Upper lobe of left lung (tissue), 6 donors: ENCODE data around the gene MRFAP1. TPM values are rescaled to one million over a fixed set of nuclear protein-coding genes. Genes with fewer than 3 reads are reported as not detected.

Experiments used
- ATAC-seq, 2 donors: fragments of 200-7000 bp; cut with Tn5 transposase; one replicate each; pipeline ENCODE4 v1.9.1; 2022; ENCODE audit warnings: mild to moderate bottlenecking in 2 of 2, moderate library complexity in 2 of 2; ENCODE audit not compliant: low FRiP score in 2 of 2
- DNase-seq, 2 donors: peaks; one replicate each; pipeline ENCODE4 v3.0.0-alpha.2; 2019 to 2020
- H3K27ac ChIP-seq, 4 donors: fragments of 200-600 bp; sonication (generic); one replicate each; pipeline ENCODE4 v1.5.1; 2016 to 2019
- H3K27me3 ChIP-seq, 4 donors: fragments of 200-600 bp; sonication (generic); one replicate each; pipeline ENCODE4 v1.5.1; 2017 to 2019
- H3K36me3 ChIP-seq, 4 donors: fragments of 200-600 bp; sonication (generic); one replicate each; pipeline ENCODE4 v1.5.1; 2016 to 2019
- H3K4me1 ChIP-seq, 4 donors: fragments of 200-600 bp; sonication (generic); one replicate each; pipeline ENCODE4 v1.5.1; 2018 to 2019
- H3K4me3 ChIP-seq, 4 donors: fragments of 200-600 bp; sonication (generic); one replicate each; pipeline ENCODE4 v1.5.1; 2017 to 2019; ENCODE audit warnings: mild to moderate bottlenecking in 2 of 4, moderate library complexity in 1 of 4
- H3K9me3 ChIP-seq, 4 donors: fragments of 200-600 bp; sonication (generic); one replicate each; pipeline ENCODE4 v1.5.1; 2018 to 2019
- EP300 ChIP-seq, 4 donors: sonication (generic); formaldehyde crosslinking; IDR thresholded peaks; one replicate each; pipeline ENCODE4 v1.5.1; 2017; ENCODE audit warnings: antibody characterized with exemption in 4 of 4, control low read depth in 2 of 4
- POLR2A ChIP-seq, 4 donors: fragments of 450-650 bp; IDR thresholded peaks; one replicate each; pipeline ENCODE4 v1.5.1; 2016 to 2017; ENCODE audit warnings: antibody characterized with exemption in 4 of 4, mild to moderate bottlenecking in 2 of 4
- POLR2AphosphoS5 ChIP-seq, 2 donors: sonication (generic); formaldehyde crosslinking; IDR thresholded peaks; one replicate each; pipeline ENCODE4 v1.5.1; 2017; ENCODE audit warnings: antibody characterized with exemption in 2 of 2
- WGBS, 2 donors: methylation state at CpG; one replicate each; pipeline ENCODE4 v1.1.5; 2017 to 2018; 5-methylcytosine and 5-hydroxymethylcytosine counted together
- total RNA-seq, 6 donors: library from RNA; depleted of rRNA in 4 of 6; stranded (reverse); fragments of >200 nt in 4 of 6; gene quantifications; one replicate each; pipeline versions ENCODE4 v1.1.0 to v1.2.1, GENCODE V29; 2016 to 2021
- TF ChIP-seq, protein P1 (sequence below), 6 experiments: fragments of 450-650 bp in 4 of 6; fragments of 200-600 bp in 2 of 6; sonication (generic) in 2 of 6; IDR thresholded peaks; one replicate each; pipeline ENCODE4 v1.5.1; 2016 to 2019; ENCODE audit warnings: antibody characterized with exemption in 6 of 6
- donor health status: DM: no; HTN: no; CAD: no; lungs with moderate emphysema.
- donor health status: DM: no; HTN: yes; CAD: no; lungs with severe emphysema.

MRFAP1 gene
- total RNA-seq, 6 donors from 2014 or later: 129 to 256 (median 220) TPM

DNA sequence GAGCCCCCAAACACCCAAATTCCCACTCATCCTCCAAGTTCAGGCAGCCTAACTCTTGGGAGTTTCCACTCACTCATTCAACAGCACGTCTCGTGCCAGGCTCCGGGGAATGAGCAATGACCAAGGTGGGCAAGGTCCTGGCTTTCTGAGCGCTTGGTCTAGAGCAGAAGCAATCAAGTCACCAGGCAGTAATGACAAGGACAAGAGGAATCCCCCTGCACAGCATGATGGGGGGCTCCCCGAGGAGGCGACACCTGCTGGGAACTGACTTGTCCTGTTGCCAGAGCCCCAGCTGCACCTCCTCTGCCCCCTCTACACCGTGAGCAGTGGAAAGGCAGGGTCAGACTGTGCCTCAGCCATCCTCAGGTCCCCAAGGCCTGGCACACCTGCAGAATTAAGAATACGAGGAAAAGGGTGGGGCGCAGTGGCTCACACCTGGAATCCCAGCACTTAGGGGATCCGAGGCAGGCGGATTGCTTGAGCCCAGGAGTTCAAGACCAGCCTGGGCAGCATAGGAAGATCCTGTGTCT, 25.7 kb upstream of the MRFAP1 start:
- Histone ChIP-seq H3K27ac (no peak overlapping the region), H3K36me3 (peaks cover 12 to 92% (median 76%) of the 10 kb centered on the region in 4 donors), H3K4me3 (no peak overlapping the region), H3K4me1 (no peaks in the 10 kb centered on the region), H3K9me3 (no peaks in the 10 kb centered on the region), H3K27me3 (no peaks in the 10 kb centered on the region)
- WGBS, 2 donors: 85 to 96% methylated on average over 5 to 11 of the region's 11 CpGs
- DNase-seq (no peak), ATAC-seq (no peak)
- TF ChIP-seq, protein P1, sequence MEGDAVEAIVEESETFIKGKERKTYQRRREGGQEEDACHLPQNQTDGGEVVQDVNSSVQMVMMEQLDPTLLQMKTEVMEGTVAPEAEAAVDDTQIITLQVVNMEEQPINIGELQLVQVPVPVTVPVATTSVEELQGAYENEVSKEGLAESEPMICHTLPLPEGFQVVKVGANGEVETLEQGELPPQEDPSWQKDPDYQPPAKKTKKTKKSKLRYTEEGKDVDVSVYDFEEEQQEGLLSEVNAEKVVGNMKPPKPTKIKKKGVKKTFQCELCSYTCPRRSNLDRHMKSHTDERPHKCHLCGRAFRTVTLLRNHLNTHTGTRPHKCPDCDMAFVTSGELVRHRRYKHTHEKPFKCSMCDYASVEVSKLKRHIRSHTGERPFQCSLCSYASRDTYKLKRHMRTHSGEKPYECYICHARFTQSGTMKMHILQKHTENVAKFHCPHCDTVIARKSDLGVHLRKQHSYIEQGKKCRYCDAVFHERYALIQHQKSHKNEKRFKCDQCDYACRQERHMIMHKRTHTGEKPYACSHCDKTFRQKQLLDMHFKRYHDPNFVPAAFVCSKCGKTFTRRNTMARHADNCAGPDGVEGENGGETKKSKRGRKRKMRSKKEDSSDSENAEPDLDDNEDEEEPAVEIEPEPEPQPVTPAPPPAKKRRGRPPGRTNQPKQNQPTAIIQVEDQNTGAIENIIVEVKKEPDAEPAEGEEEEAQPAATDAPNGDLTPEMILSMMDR (IDR thresholded peaks at IDR 0.05): no peak
- TF ChIP-seq POLR2AphosphoS5 (IDR thresholded peaks at IDR 0.05): no peak
- TF ChIP-seq EP300 (IDR thresholded peaks at IDR 0.05): no peak
- no peak for TF ChIP-seq POLR2A (IDR thresholded peaks at IDR 0.05)

DNA sequence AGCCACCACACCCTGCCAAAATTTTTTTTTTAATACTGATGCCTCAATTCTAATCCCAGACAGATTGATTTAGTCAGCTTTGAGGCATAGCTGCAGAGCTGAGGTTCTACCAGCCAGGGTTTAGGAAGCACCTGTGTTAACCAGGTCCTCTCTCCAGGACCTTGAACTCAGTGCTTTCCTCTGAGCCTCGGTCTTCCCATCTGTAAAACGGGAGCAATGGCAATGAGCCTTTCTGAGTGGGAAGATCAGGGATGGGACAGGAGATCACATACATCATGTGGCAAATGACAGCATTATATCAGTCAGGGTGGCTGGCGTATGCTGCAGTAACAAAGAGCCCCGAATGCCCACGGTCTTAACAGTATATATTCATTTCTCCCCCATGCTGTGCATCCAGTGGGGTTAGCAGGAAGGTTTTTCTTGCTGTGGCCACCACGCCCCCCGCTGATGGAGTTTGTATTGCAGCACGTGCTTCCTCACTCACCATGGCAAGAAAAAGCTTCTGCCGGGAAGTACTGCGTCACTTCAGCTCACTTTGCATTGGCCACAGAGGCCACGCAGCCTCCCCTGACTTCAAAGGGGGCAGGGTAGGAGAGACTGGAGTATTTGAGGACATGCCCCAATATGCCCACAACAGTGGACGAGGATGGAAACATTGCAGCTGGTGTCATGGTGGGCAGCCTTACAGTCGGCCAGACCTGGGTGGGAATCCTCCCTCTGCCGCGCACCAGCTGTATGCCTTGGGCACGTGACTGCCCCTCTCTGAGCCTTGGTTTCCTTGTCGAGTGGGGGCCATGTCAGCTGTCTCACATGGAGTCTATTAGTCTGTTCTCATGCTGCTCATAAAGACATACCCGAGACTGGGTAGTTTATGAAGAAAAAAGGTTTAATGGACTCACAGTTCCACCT, 24.1 kb upstream of the MRFAP1 start:
- no peaks in the 10 kb centered on the region for H3K9me3 ChIP-seq
- peaks cover 5 to 83% (median 66%) of the 10 kb centered on the region in 4 donors for H3K36me3 ChIP-seq
- no peak overlapping the region for H3K4me3 ChIP-seq
- no peaks in the 10 kb centered on the region for H3K4me1 ChIP-seq
- WGBS, 2 donors: 95 to 98% methylated on average over 12 to 18 of the region's 18 CpGs
- DNase-seq: no peak
- TF ChIP-seq, protein P1 (IDR thresholded peaks at IDR 0.05): no peak
- TF ChIP-seq POLR2AphosphoS5 (IDR thresholded peaks at IDR 0.05) (no peak), EP300 (IDR thresholded peaks at IDR 0.05) (no peak), POLR2A (IDR thresholded peaks at IDR 0.05) (no peak)
- no peak for ATAC-seq
- H3K27ac ChIP-seq: no peak overlapping the region
- no peaks in the 10 kb centered on the region for H3K27me3 ChIP-seq

GRCh38 chr4:6617246-6617645, 23.2 kb upstream of the MRFAP1 start:
- no peak for TF ChIP-seq POLR2A (IDR thresholded peaks at IDR 0.05)
- TF ChIP-seq EP300 (IDR thresholded peaks at IDR 0.05): no peak
- no peak for TF ChIP-seq POLR2AphosphoS5 (IDR thresholded peaks at IDR 0.05)
- TF ChIP-seq, protein P1 (IDR thresholded peaks at IDR 0.05): no peak
- 96% methylated on average over 9 to 10 of the region's 10 CpGs for WGBS, 2 donors
- no peak for ATAC-seq
- H3K27ac ChIP-seq: no peak overlapping the region
- no peaks in the 10 kb centered on the region for H3K4me1 ChIP-seq
- no peak for DNase-seq
- H3K4me3 ChIP-seq: no peak overlapping the region
- no peaks in the 10 kb centered on the region for H3K27me3 ChIP-seq
- H3K36me3 ChIP-seq: peaks cover 5 to 74% (median 58%) of the 10 kb centered on the region in 4 donors
- H3K9me3 ChIP-seq: no peaks in the 10 kb centered on the region

DNA sequence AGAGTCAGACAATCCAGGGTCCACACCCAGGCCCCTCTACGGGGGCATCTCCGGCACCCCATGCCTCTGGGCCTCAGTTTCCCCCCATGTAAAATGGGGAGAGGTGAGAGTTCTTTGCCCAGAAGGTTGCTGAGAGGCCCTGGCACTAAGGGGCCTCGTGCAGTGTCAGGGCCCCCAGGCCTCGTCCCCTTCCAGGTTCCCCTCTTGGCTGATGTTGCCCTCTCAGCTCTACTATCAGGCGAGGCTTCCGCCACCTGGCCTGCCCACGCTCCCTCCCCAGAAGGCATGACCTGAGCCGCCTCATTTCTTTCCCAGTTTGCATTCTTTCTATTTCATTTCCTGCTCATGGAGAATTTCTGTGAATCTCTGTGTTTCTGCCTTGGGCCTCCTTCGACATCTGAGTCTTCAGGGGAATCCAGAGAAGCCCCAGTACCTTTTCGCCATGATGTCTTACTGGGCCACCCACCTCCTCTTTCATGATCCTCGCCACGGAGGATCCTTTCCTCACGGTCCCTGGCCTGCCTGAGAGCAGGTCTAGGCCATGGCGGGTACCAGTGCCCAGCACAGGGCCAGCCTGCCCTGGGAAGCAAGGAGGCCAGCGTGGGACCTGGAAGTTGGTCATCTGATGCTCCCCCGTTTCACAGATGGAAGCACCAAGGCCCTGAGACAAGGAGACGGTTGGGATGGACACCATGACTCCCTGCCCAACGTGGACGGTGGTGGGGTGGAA, 21.9 kb upstream of the MRFAP1 start:
- H3K9me3 ChIP-seq: no peaks in the 10 kb centered on the region
- ATAC-seq (no peak), DNase-seq (no peak)
- H3K27me3 ChIP-seq: no peaks in the 10 kb centered on the region
- no peaks in the 10 kb centered on the region for H3K4me1 ChIP-seq
- H3K27ac ChIP-seq: no peak overlapping the region
- no peak overlapping the region for H3K4me3 ChIP-seq
- H3K36me3 ChIP-seq: peaks cover 5 to 68% (median 53%) of the 10 kb centered on the region in 4 donors
- TF ChIP-seq, protein P1 (IDR thresholded peaks at IDR 0.05): no peak
- no peak for TF ChIP-seq POLR2AphosphoS5 (IDR thresholded peaks at IDR 0.05)
- TF ChIP-seq POLR2A (IDR thresholded peaks at IDR 0.05): no peak
- TF ChIP-seq EP300 (IDR thresholded peaks at IDR 0.05): no peak
- 91 to 93% methylated on average over 19 of the region's 19 CpGs for WGBS, 2 donors
